Aorta (tissue), 5 donors: ENCODE data around the gene HOXA5. TPM values are rescaled to one million over a fixed set of nuclear protein-coding genes. Genes with fewer than 3 reads are reported as not detected.

Experiments used
- ATAC-seq: fragments of 200-7000 bp; cut with Tn5 transposase; one replicate; pipeline ENCODE4 v1.9.1; 2022; ENCODE audit warnings: moderate library complexity; ENCODE audit not compliant: low FRiP score
- DNase-seq, 2 donors: peaks; one replicate each; pipeline ENCODE4 v3.0.0-alpha.2; 2020
- H3K27ac ChIP-seq, 2 donors: one replicate each; pipeline ENCODE4 v1.5.1; 2013; ENCODE audit warnings: low read length in 2 of 2, mild to moderate bottlenecking in 2 of 2, moderate library complexity in 2 of 2, control low read depth in 1 of 2, inconsistent platforms in 1 of 2, low read depth in 1 of 2
- H3K27me3 ChIP-seq, 2 donors: one replicate each; pipeline ENCODE4 v1.6.1; 2013; ENCODE audit warnings: control low read depth in 1 of 2, low read length in 1 of 2, mild to moderate bottlenecking in 1 of 2, moderate library complexity in 1 of 2; ENCODE audit not compliant: insufficient read depth in 2 of 2, control insufficient read depth in 1 of 2
- H3K36me3 ChIP-seq, 2 donors: one replicate each; pipeline ENCODE4 v1.6.1; 2013; ENCODE audit warnings: control low read depth in 1 of 2, low read length in 1 of 2, mild to moderate bottlenecking in 1 of 2; ENCODE audit not compliant: insufficient read depth in 2 of 2, control insufficient read depth in 1 of 2
- H3K4me1 ChIP-seq, 2 donors: one replicate each; pipeline ENCODE4 v1.6.1; 2013; ENCODE audit warnings: low read length in 2 of 2, control low read depth in 1 of 2, mild to moderate bottlenecking in 1 of 2, moderate library complexity in 1 of 2; ENCODE audit not compliant: insufficient read depth in 2 of 2, control insufficient read depth in 1 of 2
- H3K4me3 ChIP-seq, 2 donors: one replicate each; pipeline ENCODE4 v1.5.1; 2013; ENCODE audit warnings: low read length in 2 of 2, control low read depth in 1 of 2, mild to moderate bottlenecking in 1 of 2
- H3K9me3 ChIP-seq: one replicate; pipeline ENCODE4 v1.6.1; 2013; ENCODE audit warnings: mild to moderate bottlenecking, low read length; ENCODE audit not compliant: control insufficient read depth
- WGBS, 2 donors: extraction: QIAGEN DNeasy Blood & Tissue Kit; methylation state at CpG; one replicate each; pipeline ENCODE4 v1.1.7; 2013; 5-methylcytosine and 5-hydroxymethylcytosine counted together
- intact Hi-C, 2 donors: fragments of 100-400 bp; cut with DNase I; formaldehyde crosslinking; loops; one replicate each; pipeline versions ENCODE4 v1.14.2 to v1.15.0; 2022
- microRNA-seq, 2 donors: library from miRNA; unstranded; fragments of <30 nt; microRNA quantifications; one replicate each; pipeline ENCODE4 v1.2.0, GENCODE V29; 2020
- polyA plus RNA-seq, 2 donors: library from polyadenylated mRNA; stranded (reverse); fragments of 200-250 nt; gene quantifications; one replicate each; pipeline ENCODE4 v1.2.3, GENCODE V29; 2013
- total RNA-seq, 2 donors: library from RNA; stranded (reverse); fragmentation: NEBNext Ultra II Directional; extraction: Animal tissue kit (Norgen Biotek cat#: 25700); gene quantifications; one replicate each; pipeline ENCODE4 v1.2.1, GENCODE V29; 2021
- donor health status: healthy with polysubstance abuse.
- donor health status: Bipolar disorder and iron deficiency.
- donor health status: DM: no; HTN: no; CAD: no.
- donor health status: DM: no; HTN: no; CAD: no.
- donor health status: DM: yes; HTN: yes; CAD: no.

The HOXA5 gene
- total and polyA plus RNA-seq, 4 donors = 1.6 to 11.8 (median 5.4) TPM

DNA sequence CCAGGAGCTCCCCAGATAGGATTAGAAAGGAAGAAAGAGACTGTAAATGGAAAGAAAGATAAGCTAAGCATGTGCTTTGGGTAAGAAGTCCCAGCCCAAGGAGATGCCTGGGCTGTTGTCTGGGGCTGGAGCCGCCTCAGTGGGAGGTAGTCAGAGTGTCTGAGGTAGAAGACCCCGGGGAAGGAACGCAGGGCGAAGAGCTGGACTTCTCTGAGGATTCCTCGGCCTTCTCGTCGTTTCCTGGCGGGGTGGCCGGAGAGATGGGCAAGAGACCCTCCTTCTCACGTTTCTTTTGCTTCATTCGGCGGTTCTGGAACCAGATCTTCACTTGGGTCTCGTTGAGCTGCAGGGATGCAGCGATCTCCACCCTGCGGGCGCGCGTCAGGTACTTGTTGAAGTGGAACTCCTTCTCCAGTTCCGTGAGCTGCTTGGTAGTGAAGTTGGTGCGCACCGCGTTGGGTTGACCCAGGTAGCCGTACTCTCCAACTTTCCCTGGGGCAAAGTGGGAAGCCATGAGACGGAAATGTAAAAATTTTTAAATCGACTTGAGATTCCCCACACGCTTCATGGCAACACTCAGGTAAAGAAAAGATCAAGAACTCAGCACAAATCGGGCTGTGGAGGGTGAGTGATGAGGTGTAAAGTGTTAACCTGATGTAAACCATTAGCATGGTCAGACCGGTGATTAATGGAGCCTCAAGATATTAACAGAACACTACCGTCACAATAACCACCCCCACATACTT lies 49.0 kb downstream of the HOXA5 start:
- Histone ChIP-seq H3K27me3 (no peaks in the 10 kb centered on the region), H3K4me1 (no peaks in the 10 kb centered on the region), H3K36me3 (no peaks in the 10 kb centered on the region), H3K27ac (no peak overlapping the region), H3K4me3 (no peak overlapping the region), H3K9me3 (no peaks in the 10 kb centered on the region)
- ATAC-seq (no peak), DNase-seq (peak in 1 of 2 donors; percentile 50)
- intact Hi-C loops = loop anchor here (5.0 kb wide), 3 partner anchors 38 to 62 kb away; partner anchors contain the start of genes HOXA4 (in 1 of the 2) and HOXA5 (in 1 of the 2)
- WGBS, 2 donors = 91% methylated on average over 29 of the region's 29 CpGs

DNA sequence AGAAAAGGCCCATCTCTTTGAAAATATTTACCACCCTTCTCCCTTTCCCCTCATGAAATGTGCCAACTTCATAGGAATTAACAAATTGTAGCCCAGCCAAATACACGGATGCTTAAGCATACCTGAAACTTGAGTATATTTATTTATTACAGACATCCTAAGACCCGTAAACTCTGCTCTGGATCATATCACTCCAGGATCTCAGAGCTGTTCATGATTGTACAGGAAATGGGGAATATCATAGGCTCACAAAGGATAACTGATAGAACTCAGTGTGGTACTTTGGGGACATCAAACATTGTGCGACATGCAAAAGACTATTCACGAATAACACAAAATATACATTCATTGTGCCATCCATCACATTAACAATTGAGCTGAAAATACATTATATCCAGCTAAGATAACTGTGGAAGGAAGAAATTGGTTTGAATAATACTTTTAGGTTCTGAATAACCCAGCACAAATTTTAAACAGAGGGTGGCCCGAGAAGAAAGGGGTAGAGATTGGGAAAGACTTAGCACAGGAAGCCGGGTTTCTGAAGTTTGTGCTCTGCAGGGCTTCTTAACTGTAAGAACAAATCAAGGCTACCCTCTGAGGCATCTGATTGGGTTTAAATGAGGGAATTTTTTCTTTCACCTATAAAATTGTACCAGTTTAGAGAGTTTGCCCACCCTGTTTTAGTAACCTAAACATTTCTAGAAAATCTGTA lies 50.1 kb downstream of the HOXA5 start:
- intact Hi-C loops = no loop called here
- no peak for DNase-seq
- Histone ChIP-seq H3K27ac (no peak overlapping the region), H3K36me3 (no peaks in the 10 kb centered on the region), H3K9me3 (no peaks in the 10 kb centered on the region), H3K4me1 (no peaks in the 10 kb centered on the region), H3K4me3 (no peak overlapping the region), H3K27me3 (no peaks in the 10 kb centered on the region)
- no peak for ATAC-seq
- WGBS, 2 donors = 79 to 84% methylated on average over 6 of the region's 6 CpGs

DNA sequence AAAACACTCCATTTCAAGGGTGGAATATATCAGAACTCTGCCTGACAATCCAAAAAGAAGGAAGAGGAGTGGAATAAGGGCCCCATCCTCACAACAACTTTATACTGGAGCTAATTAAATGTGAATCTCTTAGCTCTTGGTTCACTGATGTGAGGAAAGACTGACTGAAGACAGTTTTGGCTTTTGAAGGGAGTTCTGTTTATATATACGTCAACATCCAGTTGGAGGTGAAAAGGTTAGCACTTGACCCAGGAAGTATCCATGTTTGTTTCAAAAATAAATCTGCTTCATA lies 50.7 kb downstream of the HOXA5 start:
- DNase-seq (no peak), ATAC-seq (no peak)
- intact Hi-C loops = no loop called here
- 81 to 85% methylated on average over 1 of the region's 1 CpG for WGBS, 2 donors
- no peaks in the 10 kb centered on the region for H3K4me1 ChIP-seq
- H3K9me3 ChIP-seq = peaks cover 3% of the 10 kb centered on the region
- H3K27me3 ChIP-seq = no peaks in the 10 kb centered on the region
- no peak overlapping the region for H3K27ac ChIP-seq
- H3K4me3 ChIP-seq = no peak overlapping the region
- no peaks in the 10 kb centered on the region for H3K36me3 ChIP-seq

DNA sequence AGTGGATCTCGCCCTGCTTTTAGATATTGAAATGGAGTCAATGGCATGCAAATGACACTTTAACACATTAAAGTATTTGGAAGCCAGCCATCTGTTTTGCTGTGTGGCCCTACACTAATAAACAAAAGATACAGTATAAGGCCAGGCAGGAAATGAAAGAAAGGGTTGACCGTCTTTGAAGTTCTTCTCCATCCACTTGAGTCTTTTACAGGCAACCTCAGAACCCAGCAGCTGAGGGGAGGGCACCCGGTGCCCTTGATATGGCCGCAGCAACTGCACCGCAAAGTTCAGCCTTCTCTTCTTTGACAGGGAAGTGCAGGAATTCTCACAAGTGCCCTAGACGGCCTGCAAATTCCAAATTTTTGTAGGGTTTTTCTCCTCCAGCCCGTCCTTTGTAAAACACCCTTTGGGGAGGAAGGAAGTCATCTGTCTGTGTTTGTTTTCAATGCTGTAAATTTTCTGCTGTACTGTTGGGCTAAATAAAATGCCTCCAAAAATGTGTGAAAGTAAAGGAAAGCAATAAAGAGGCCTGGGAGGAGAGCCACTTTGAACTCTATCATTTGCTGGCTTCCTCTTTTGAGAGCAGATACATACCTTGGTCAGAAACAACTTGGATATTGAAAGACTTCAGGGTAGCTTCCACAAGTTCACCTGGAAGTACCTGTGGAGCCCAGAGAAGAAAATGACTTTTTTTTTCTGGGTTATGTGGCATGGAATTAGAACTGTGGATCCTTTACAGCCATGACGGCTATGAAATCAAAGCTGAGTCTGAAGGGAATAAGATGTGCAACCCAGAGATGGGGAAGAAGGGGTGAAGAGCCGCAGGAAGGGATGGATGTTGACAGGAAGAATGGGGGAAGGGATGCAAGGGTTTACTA lies 51.3 kb downstream of the HOXA5 start:
- intact Hi-C loops = no loop called here
- Histone ChIP-seq H3K36me3 (no peaks in the 10 kb centered on the region), H3K9me3 (peaks cover 3% of the 10 kb centered on the region), H3K27ac (no peak overlapping the region), H3K27me3 (no peaks in the 10 kb centered on the region), H3K4me3 (no peak overlapping the region), H3K4me1 (no peaks in the 10 kb centered on the region)
- ATAC-seq (no peak), DNase-seq (no peak)
- WGBS, 2 donors = 90 to 93% methylated on average over 9 of the region's 9 CpGs

DNA sequence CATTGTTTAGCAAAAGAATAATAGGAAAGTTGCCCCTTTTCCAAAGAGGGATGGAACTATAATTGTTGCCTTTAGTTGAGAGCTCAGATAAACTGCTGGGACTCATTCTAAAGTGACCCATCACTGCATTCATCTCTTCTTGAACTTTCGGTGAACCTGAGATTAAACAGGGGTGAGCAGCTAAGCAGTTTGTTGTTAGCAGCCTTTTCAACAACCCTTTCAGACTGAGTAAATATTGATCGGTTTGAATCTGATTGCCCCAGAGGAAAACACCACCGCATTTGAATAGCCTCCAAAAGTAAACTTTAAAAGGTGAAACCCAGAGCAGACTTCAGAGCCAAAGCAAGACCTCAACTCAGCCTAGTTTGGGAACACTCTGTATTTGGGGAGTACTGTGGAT lies 52.4 kb downstream of the HOXA5 start:
- no peaks in the 10 kb centered on the region for H3K4me1 ChIP-seq
- no peak for DNase-seq
- no peak for ATAC-seq
- intact Hi-C loops = no loop called here
- H3K9me3 ChIP-seq = peaks cover 3% of the 10 kb centered on the region
- no peaks in the 10 kb centered on the region for H3K27me3 ChIP-seq
- H3K36me3 ChIP-seq = no peaks in the 10 kb centered on the region
- WGBS, 2 donors = 84% methylated on average over 3 of the region's 3 CpGs
- no peak overlapping the region for H3K27ac ChIP-seq
- H3K4me3 ChIP-seq = no peak overlapping the region

Small RNAs within 50 kb of the gene (microRNA-seq; reads per million reads assigned to microRNA genes)
- gene MIR196B = 156 to 3,890 reads per million in 2 donors

Other genes with a start within 250 kb of the HOXA5 start
- 1 to 10 TPM; 1.3 to 1.6 TPM for gene HOXA1, start 47.7 kb downstream of the HOXA5 start, total RNA-seq
- gene HOXA1, start 47.7 kb downstream of the HOXA5 start, polyA plus RNA-seq = under 1 TPM; 0.59 to 0.88 TPM
- gene HOXA2, start 41.0 kb downstream of the HOXA5 start, total RNA-seq = 1 to 10 TPM; 1.6 to 4.7 TPM
- 1 to 10 TPM; 2.3 to 3.6 TPM for gene HOXA2, start 41.0 kb downstream of the HOXA5 start, polyA plus RNA-seq
- gene HOXA4, start 12.9 kb downstream of the HOXA5 start, total RNA-seq = 10 to 100 TPM in 1 of 2 donors, 1 to 10 TPM in 1; 5.6 to 11.6 TPM
- gene HOXA4, start 12.9 kb downstream of the HOXA5 start, polyA plus RNA-seq = 10 to 100 TPM in 1 of 2 donors, 1 to 10 TPM in 1; 2.6 to 10.1 TPM
- gene HOXA6, start 4.1 kb upstream of the HOXA5 start, total RNA-seq = 1 to 10 TPM; 6.3 to 7.6 TPM
- under 1 TPM in 1 of 2 donors, not detected in 1; 0.97 TPM for gene HOXA6, start 4.1 kb upstream of the HOXA5 start, polyA plus RNA-seq
- 10 to 100 TPM in 1 of 2 donors, 1 to 10 TPM in 1; 9.6 to 20.8 TPM for gene HOXA3, start 8.9 kb upstream of the HOXA5 start, total RNA-seq
- gene HOXA3, start 8.9 kb upstream of the HOXA5 start, polyA plus RNA-seq = 10 to 100 TPM in 1 of 2 donors, 1 to 10 TPM in 1; 3.8 to 12.2 TPM
- 1 to 10 TPM; 4.7 to 9.3 TPM for gene HOXA7, start 13.0 kb upstream of the HOXA5 start, total RNA-seq
- gene HOXA7, start 13.0 kb upstream of the HOXA5 start, polyA plus RNA-seq = 1 to 10 TPM; 2.4 to 3.3 TPM
- gene HOXA9, start 21.9 kb upstream of the HOXA5 start, total RNA-seq = 1 to 10 TPM; 1.6 to 5.8 TPM
- gene HOXA9, start 21.9 kb upstream of the HOXA5 start, polyA plus RNA-seq = 1 to 10 TPM; 1.5 to 3.1 TPM
- 10 to 100 TPM in 1 of 2 donors, 1 to 10 TPM in 1; 1.5 to 11.2 TPM for gene HOXA10, start 30.6 kb upstream of the HOXA5 start, total RNA-seq
- 1 to 10 TPM; 3.4 to 3.6 TPM for gene HOXA10, start 30.6 kb upstream of the HOXA5 start, polyA plus RNA-seq
- gene HOXA11, start 41.6 kb upstream of the HOXA5 start, total RNA-seq = under 1 TPM in 1 of 2 donors, not detected in 1; 0.81 TPM
- gene HOXA11, start 41.6 kb upstream of the HOXA5 start, polyA plus RNA-seq = under 1 TPM in 1 of 2 donors, not detected in 1; 0.13 TPM
- gene HOXA13, start 56.4 kb upstream of the HOXA5 start, total RNA-seq = not detected
- gene HOXA13, start 56.4 kb upstream of the HOXA5 start, polyA plus RNA-seq = under 1 TPM in 1 of 2 donors, not detected in 1; 0.38 TPM
- not detected for gene EVX1, start 99.1 kb upstream of the HOXA5 start, total RNA-seq
- not detected for gene EVX1, start 99.1 kb upstream of the HOXA5 start, polyA plus RNA-seq